HG03097 (cell line): ENCODE data around the gene CDHR5.

ENCODE experiments used
- ATAC-seq: cut with Tn5 transposase; IDR thresholded peaks from one replicate; pipeline ENCODE4 v1.9.1; 2021; ENCODE audit not compliant: unreplicated experiment, low FRiP score

CDHR5 gene

GRCh38 chr11:612201-612960 is 12.4 kb downstream of the CDHR5 start:
- ATAC-seq, result no peak

DNA sequence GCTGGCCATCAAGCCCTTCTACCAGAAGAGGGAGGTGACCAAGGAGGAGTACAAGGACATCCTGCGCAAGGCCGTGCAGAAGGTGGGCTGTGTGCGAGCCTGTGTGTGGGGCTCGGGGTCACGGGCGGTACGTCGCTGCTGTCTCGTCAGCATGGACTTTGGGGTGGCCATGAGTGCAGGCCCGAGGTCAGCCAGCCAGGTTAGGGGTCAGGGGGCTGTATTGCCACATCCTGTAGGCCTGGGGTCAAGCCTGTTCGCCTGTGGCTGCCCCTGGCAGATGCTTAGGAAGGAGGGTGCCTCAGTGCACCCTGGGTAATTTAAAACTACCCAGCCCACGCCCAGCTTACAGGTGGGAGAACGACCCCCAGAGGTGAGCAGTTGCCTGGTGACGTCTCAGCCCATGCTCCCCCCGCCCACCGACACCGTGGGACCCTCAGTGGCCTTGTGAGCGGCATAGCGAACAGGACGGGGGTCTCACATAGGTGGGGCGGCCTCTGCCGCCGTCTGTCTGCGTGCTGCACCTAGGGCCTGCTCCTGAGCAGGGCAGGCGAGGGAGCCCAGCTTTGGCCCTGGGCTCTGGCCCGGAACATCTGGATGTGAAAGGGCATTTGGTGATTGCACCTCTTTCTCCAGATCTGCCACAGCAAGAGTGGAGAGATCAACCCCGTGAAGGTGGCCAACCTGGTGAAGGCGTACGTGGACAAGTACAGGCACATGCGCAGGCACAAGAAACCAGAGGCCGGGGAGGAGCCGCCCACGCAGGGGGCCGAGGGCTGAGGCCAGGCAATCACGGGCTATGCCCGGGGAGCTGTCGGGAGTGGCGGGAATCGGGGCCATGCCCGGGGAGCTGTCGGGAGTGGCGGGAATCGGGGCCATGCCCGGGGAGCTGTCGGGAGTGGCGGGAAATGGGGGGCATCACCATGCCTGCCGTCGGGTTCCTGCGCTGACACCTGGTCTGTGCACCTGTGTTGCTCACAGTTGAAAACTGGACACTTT is 13.5 kb downstream of the CDHR5 start:
- no peak for ATAC-seq

DNA sequence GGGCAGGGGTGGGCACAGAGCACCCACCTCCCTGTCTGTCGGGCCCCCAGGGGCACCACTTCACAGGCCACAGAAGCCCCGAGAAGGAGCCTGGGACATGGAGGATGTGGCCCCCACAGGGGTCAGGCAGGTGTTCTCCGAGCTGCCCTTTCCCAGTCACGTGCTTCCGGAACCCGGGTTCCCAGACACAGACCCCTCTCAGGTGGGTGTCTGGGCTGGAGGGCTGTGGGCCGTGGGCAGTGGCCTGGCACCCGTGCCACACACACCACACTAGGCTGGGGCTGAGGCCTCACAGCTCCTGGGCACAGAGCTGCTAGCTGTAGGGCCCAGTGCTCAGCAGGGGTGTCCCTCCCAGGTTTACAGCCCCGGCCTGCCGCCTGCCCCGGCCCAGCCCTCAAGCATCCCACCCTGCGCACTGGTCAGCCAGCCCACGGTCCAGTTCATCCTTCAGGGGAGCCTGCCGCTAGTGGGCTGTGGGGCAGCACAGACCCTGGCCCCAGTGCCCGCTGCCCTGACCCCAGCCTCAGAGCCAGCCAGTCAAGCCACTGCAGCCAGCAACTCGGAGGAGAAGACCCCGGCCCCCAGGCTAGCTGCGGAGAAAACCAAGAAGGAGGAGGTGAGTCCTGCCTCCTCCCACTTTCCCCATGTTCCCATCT is 14.5 kb downstream of the CDHR5 start:
- no peak for ATAC-seq

DNA sequence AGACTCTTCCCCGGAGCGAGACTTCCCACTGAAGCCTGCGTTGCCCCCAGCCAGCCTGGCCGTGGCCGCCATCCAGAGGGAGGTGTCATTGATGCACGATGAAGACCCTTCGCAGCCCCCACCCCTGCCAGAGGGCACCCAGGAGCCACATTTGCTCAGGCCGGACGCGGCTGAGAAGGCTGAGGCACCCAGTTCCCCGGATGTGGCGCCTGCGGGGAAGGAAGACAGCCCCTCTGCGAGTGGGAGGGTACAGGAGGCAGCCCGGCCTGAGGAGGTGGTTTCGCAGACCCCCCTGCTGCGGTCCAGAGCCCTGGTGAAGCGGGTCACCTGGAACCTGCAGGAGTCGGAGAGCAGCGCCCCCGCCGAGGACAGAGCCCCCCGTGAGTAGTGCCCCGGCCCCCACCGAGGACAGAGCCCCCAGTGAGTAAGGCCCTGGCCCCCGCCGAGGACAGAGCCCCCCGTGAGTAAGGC is 15.4 kb downstream of the CDHR5 start:
- ATAC-seq, result no peak

- ATAC-seq, result no peak
Observed at GRCh38 chr11:608791-609251, 15.9 kb downstream of the CDHR5 start.

- ATAC-seq, result no peak
Observed at GRCh38 chr11:607971-608659, 16.6 kb downstream of the CDHR5 start.

- no peak for ATAC-seq
Observed at GRCh38 chr11:607020-607780, 17.6 kb downstream of the CDHR5 start.

DNA sequence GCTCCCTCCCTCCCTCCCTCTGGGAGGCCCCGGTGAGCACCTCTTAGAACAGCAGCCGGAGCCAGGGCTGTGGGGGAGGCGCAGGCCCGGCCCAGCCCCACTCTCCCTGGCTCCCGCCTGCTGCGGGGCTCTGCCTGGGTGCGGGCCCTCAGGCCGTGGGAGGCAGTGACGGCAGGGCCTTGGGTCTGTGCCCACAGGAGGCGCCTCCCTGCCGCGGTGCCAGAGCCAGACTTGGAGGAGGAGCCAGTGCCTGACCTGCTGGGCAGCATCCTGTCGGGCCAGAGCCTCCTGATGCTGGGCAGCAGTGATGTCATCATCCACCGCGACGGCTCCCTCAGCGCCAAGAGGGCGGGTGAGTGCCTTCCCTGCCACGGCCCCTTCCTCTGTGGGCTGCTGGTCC is 18.5 kb downstream of the CDHR5 start:
- ATAC-seq, result no peak

GRCh38 chr11:605286-606129 is 19.2 kb downstream of the CDHR5 start:
- ATAC-seq, result no peak

GRCh38 chr11:603154-603553 is 21.6 kb downstream of the CDHR5 start:
- no peak for ATAC-seq

DNA sequence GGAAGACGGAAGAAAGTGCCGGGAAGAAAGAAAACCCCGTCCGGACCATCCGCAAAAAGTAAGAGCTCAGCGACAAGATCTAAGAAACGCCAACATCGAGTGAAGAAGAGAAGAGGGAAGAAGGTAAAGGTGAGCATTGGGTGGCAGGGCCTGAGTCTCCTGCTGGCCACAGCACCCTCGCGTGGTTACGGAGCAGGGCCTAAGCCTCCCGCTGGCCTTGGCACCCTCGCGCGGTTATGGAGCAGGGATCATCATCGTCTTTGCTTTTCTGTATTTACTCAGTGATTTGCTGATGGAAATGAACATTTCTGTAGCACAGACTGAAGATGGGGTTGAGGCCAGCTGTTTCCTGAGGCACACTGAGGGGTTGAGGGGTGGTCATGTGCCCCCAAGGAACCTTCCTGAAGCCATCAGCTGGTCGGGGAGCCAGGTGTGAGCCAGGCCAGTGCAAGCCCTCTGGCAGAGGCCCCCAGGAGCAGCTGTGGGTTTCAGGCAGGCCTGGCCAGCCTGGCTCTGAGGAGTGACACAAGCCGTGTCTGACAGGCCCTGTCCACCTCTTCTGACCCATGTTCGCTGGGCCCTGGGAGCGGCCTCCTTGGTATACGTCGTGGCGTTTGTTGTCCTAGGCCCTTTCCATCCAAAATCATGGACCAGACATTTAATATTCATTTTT is 23.0 kb downstream of the CDHR5 start:
- ATAC-seq, result no peak

DNA sequence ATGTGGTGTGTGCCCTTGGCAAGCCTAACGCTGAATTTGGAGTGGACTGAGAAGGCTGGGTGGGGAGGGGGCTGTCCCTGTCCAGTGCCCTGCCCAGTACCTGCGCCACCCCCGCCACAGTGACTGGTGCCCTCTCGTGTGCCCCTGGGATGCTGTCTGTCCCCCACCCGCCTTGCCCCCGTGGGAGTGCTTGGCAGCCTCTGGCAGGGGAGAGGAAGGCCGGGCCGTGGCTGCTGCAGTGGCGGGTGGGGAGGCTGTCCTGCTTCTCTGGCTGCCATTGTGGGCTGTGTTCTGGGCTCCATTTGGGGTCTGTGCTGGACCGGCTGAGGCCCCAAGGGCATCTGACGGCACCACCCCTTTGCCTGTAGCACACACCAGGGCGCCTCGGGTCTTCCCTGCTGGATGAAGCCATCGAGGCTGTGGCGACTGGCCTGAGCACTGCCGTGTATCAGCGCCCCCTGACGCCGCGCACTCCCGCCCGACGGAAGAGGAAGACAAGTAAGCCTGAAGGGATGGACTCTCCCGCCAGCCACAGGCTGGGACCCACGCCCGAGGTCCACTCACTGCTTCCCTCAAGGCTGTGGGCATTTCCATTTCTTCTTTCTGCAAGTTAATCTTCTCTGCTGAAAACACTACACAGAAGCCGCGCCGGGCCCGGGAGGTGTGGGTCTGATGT is 26.6 kb downstream of the CDHR5 start:
- no peak for ATAC-seq

- no peak for ATAC-seq
Observed at GRCh38 chr11:597166-597725, 27.5 kb downstream of the CDHR5 start.

GRCh38 chr11:596374-596773 is 28.4 kb downstream of the CDHR5 start:
- ATAC-seq, result no peak

DNA sequence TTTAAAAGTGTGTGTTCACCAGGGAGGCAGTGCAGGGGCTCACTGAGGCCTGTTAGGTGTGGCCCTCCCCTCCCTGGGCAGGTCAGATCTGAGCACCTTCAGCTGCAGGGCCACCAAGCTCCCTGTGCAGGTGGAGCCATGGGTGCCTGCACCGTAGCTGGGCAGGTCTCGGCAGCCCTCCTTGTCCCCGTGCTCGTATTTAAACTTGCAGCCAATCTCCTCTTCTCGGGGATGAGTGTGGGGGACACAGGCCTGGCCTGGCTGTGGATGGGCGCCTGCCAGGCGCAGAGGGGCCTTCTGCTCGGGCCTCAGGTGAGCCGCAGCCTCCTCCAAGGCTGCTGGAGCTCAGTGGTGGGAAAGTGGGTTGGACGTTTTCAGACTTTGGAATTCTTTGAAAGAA is 29.4 kb downstream of the CDHR5 start:
- ATAC-seq, result no peak

GRCh38 chr11:593347-593746 is 31.4 kb downstream of the CDHR5 start:
- ATAC-seq, result no peak

DNA sequence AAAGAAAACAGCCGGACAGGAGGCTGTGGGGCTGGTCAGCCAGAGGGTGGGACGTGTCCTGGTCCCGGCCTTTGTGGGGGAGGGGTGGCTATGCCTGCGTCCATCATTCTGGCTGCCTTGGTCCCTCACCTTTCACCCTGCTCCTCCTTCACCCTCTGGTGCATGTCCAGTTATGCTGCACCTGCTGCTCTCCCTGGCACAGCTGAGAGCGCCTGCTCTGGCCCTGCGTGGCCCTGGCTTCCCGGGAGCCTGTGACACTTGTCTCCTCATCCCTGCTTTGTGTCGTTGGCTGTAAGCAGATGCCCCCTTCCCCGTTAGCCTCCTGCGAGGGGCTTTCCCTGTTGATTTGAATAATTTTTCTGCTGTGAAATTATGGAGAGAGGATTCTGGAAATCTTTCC is 31.8 kb downstream of the CDHR5 start:
- no peak for ATAC-seq
